Caco-2 (cell line): Measurements from ENCODE around the gene BTBD9. TPM values are rescaled to one million over a fixed set of nuclear protein-coding genes. Genes with fewer than 3 reads are reported as not detected.

Source experiments
- BruUV-seq: library from RNA; stranded (reverse); fragments of 400-500 nt; replicated peaks from 2 replicates; lab custom pipeline; 2021; lab: Mats Ljungman, UMichigan
- CTCF ChIA-PET: fragments of 300-600 bp; sonication (Branson Sonifier 250); formaldehyde crosslinking; loops from one replicate; lab custom pipeline; 2022; ENCODE audit warnings: antibody characterized with exemption; lab: Charles Lee
- POLR2A ChIA-PET: fragments of 300-600 bp; sonication (Branson Sonifier 250); formaldehyde crosslinking; loops from one replicate; lab custom pipeline; 2022; ENCODE audit warnings: antibody characterized with exemption; lab: Charles Lee
- DNase-seq, 2 experiments: peaks; one replicate each; pipeline versions ENCODE4 v3.0.0 to v3.0.0-alpha.2; 2020 to 2022
- H3K27me3 ChIP-seq: replicated peaks from 2 replicates; pipeline ENCODE4 v1.6.0; 2011; ENCODE audit warnings: low read length; ENCODE audit not compliant: control insufficient read depth, insufficient read depth
- H3K36me3 ChIP-seq: 2 replicates; pipeline ENCODE4 v1.5.1; 2011; ENCODE audit warnings: low read length; ENCODE audit not compliant: control insufficient read depth, insufficient read depth
- H3K4me1 ChIP-seq: fragments of 250-450 bp; sonication (Bioruptor Pico); 2 replicates; pipeline ENCODE4 v1.5.1; 2020; ENCODE audit warnings: mild to moderate bottlenecking
- H3K4me3 ChIP-seq: 2 replicates; pipeline ENCODE4 v1.5.1; 2011; ENCODE audit warnings: low read depth, mild to moderate bottlenecking, control low read depth, low read length
- H3K9me3 ChIP-seq: fragments of 250-450 bp; sonication (Bioruptor Pico); 2 replicates; pipeline ENCODE4 v1.5.1; 2020; ENCODE audit warnings: mild to moderate bottlenecking, moderate library complexity
- H3K27ac Mint-ChIP-seq: one replicate; pipeline ENCODE4 v1.8.0; 2022; ENCODE audit warnings: mixed read lengths; ENCODE audit not compliant: unreplicated experiment
- H3K27me3 Mint-ChIP-seq: one replicate; pipeline ENCODE4 v1.8.0; 2022; ENCODE audit warnings: mixed read lengths; ENCODE audit not compliant: insufficient read depth, unreplicated experiment
- H3K36me3 Mint-ChIP-seq: one replicate; pipeline ENCODE4 v1.8.0; 2022; ENCODE audit warnings: mild to moderate bottlenecking, mixed read lengths; ENCODE audit not compliant: insufficient read depth, unreplicated experiment
- H3K4me1 Mint-ChIP-seq: one replicate; pipeline ENCODE4 v1.8.0; 2022; ENCODE audit warnings: low read depth, mixed read lengths; ENCODE audit not compliant: unreplicated experiment
- H3K4me3 Mint-ChIP-seq: one replicate; pipeline ENCODE4 v1.8.0; 2022; ENCODE audit warnings: mild to moderate bottlenecking, moderate library complexity, mixed read lengths; ENCODE audit not compliant: unreplicated experiment
- H3K9me3 Mint-ChIP-seq: one replicate; pipeline ENCODE4 v1.8.0; 2022; ENCODE audit warnings: mixed read lengths; ENCODE audit not compliant: unreplicated experiment
- intact Hi-C: fragments of 100-400 bp; cut with micrococcal nuclease; formaldehyde crosslinking; loops from one replicate; pipeline ENCODE4 v1.10.0; 2022; ENCODE audit not compliant: unreplicated experiment
- total RNA-seq: library from RNA; stranded (reverse); gene quantifications from 2 replicates; pipeline ENCODE4 v1.2.3, GENCODE V29; 2022
- TF ChIP-seq, protein P1 (sequence below), 2 experiments: fragments of 200-600 bp in 1 of 2; IDR thresholded peaks; 1 replicate in 1 of 2; 2 replicates in 1 of 2; pipeline versions ENCODE4 v1.5.1 to v1.8.0; 2011 to 2022; ENCODE audit warnings: antibody characterized with exemption in 1 of 2, control low read depth in 1 of 2, inconsistent platforms in 1 of 2, low read depth in 1 of 2, low read length in 1 of 2, mild to moderate bottlenecking in 1 of 2, moderate library complexity in 1 of 2; ENCODE audit not compliant: insufficient read depth in 1 of 2, severe bottlenecking in 1 of 2, unreplicated experiment in 1 of 2

Gene BTBD9
- total RNA-seq, 1 experiment from 2014 or later = 19.6 TPM

DNA sequence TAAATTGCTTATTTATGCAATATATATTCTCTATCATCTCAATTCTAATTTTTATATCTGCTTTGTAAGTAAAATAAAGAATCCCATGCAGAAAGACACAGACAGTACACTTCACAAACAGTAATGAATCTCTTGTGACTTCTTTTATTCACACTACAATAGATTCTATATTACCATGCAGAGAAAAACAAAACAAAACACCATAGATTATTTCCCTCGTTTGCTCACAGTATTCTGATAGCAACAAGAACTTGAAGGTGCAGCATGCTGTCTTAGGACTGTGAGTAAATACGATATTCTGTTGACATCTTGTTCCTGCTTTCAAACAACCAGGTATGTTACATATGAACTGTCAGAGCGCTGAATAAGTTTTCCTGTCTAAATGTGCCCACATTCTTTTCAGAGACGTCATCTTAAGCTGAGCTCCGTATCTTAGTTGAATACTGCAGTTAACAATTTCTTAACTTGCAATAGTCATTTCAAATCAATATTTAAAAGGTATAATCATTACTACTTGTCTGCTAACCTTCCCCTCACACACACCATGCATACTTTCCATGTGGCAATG lies 140.1 kb downstream of the BTBD9 start:
- no peak overlapping the region for H3K4me3 Mint-ChIP-seq
- no peaks in the 10 kb centered on the region for H3K27me3 Mint-ChIP-seq
- no peaks in the 10 kb centered on the region for H3K27me3 ChIP-seq
- H3K9me3 ChIP-seq = no peaks in the 10 kb centered on the region
- no peaks in the 10 kb centered on the region for H3K36me3 Mint-ChIP-seq
- TF ChIP-seq, protein P1, sequence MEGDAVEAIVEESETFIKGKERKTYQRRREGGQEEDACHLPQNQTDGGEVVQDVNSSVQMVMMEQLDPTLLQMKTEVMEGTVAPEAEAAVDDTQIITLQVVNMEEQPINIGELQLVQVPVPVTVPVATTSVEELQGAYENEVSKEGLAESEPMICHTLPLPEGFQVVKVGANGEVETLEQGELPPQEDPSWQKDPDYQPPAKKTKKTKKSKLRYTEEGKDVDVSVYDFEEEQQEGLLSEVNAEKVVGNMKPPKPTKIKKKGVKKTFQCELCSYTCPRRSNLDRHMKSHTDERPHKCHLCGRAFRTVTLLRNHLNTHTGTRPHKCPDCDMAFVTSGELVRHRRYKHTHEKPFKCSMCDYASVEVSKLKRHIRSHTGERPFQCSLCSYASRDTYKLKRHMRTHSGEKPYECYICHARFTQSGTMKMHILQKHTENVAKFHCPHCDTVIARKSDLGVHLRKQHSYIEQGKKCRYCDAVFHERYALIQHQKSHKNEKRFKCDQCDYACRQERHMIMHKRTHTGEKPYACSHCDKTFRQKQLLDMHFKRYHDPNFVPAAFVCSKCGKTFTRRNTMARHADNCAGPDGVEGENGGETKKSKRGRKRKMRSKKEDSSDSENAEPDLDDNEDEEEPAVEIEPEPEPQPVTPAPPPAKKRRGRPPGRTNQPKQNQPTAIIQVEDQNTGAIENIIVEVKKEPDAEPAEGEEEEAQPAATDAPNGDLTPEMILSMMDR (IDR thresholded peaks at IDR 0.05; ENCODE audit: insufficient read depth in 1 of 2, low read depth in 1 of 2, low read length in 1 of 2, severe bottlenecking in 1 of 2, unreplicated experiment in 1 of 2) = no peak
- no peak for DNase-seq
- intact Hi-C loops = loop anchor here (10.0 kb wide), 1 partner anchor 315 kb away; no protein-coding TSS in a partner anchor
- no TSS peak for BruUV-seq
- H3K27ac Mint-ChIP-seq = no peak overlapping the region
- no peaks in the 10 kb centered on the region for H3K9me3 Mint-ChIP-seq
- no peaks in the 10 kb centered on the region for H3K36me3 ChIP-seq
- 0 out of 2 replicates have a peak, but pooled peaks cover 3% of the 10 kb centered on the region for H3K4me1 ChIP-seq
- ChIA-PET POLR2A (no interaction called here), CTCF (no interaction called here)
- no peaks in the 10 kb centered on the region for H3K4me1 Mint-ChIP-seq
- no peak overlapping the region for H3K4me3 ChIP-seq

DNA sequence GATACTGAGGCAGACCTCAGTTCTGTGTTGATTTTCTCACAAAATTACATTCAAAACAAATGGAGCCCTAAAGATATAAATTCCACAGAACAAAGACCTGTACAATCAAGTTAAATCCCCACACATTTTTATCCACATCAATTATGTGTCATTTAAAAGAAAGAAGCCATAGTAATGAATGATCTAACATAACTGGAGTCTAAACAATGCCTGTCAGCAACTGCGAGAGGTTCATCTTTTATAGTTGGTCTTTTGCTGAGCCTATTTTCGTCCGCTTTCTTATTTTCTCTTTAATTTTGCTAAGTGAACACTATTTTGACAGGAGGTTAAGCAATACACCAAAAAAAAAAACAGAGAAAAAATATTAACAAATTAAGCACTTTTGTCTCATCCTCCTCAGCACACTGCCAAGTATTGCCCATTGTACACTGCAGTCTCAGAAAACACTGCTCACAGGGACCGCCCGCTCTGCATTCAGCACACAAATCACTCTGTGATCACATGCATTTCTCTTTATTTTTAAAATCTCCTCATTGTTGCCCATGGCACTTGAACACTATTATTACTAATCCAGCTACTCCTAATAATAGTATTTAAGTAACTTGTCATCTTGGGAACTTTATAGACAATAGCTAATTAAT lies 140.8 kb downstream of the BTBD9 start:
- DNase-seq = no peak
- no peaks in the 10 kb centered on the region for H3K4me1 Mint-ChIP-seq
- H3K27ac Mint-ChIP-seq = no peak overlapping the region
- Histone ChIP-seq H3K36me3 (no peaks in the 10 kb centered on the region), H3K4me3 (no peak overlapping the region), H3K9me3 (no peaks in the 10 kb centered on the region), H3K27me3 (no peaks in the 10 kb centered on the region), H3K4me1 (0 out of 2 replicates have a peak, but pooled peaks cover 3% of the 10 kb centered on the region)
- TF ChIP-seq, protein P1 (IDR thresholded peaks at IDR 0.05; ENCODE audit: insufficient read depth in 1 of 2, low read depth in 1 of 2, low read length in 1 of 2, severe bottlenecking in 1 of 2, unreplicated experiment in 1 of 2) = no peak
- ChIA-PET CTCF (no interaction called here), POLR2A (no interaction called here)
- no peaks in the 10 kb centered on the region for H3K27me3 Mint-ChIP-seq
- intact Hi-C loops = loop anchor here (10.0 kb wide), 1 partner anchor 314 kb away; no protein-coding TSS in a partner anchor
- H3K9me3 Mint-ChIP-seq = no peaks in the 10 kb centered on the region
- no peak overlapping the region for H3K4me3 Mint-ChIP-seq
- H3K36me3 Mint-ChIP-seq = no peaks in the 10 kb centered on the region
- no TSS peak for BruUV-seq

DNA sequence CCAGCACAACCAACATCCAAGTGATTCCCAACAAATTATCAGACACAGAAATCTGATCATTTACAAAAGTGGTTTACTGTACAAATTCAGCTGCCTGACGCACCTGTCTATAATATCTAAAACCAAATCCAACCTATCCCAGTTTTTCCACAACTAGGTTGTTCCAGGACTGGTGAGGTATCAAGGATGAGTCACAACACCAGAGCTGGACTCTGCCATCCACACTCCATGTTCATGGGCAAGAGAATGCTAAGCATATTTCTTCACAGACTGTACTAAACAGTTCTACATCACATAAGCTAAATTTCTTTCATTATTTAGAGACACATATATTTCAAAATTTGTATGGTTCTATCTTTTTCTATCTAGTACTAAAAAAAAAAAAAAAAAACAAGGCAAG lies 141.6 kb downstream of the BTBD9 start:
- Mint-ChIP-seq H3K9me3 (no peaks in the 10 kb centered on the region), H3K27me3 (no peaks in the 10 kb centered on the region), H3K4me3 (no peak overlapping the region), H3K4me1 (no peaks in the 10 kb centered on the region), H3K27ac (no peak overlapping the region), H3K36me3 (no peaks in the 10 kb centered on the region)
- Histone ChIP-seq H3K9me3 (no peaks in the 10 kb centered on the region), H3K36me3 (no peaks in the 10 kb centered on the region), H3K4me3 (no peak overlapping the region), H3K4me1 (no peaks in the 10 kb centered on the region), H3K27me3 (no peaks in the 10 kb centered on the region)
- CTCF ChIA-PET = interaction anchor here (0.7 kb wide), 1 partner anchor 444 kb away, joined by 5 read pairs; no protein-coding TSS in a partner anchor
- intact Hi-C loops = loop anchor here (10.0 kb wide), 1 partner anchor 313 kb away; no protein-coding TSS in a partner anchor
- no peak for DNase-seq
- POLR2A ChIA-PET = no interaction called here
- TF ChIP-seq, protein P1 (IDR thresholded peaks at IDR 0.05; ENCODE audit: insufficient read depth in 1 of 2, low read depth in 1 of 2, low read length in 1 of 2, severe bottlenecking in 1 of 2, unreplicated experiment in 1 of 2) = no peak
- BruUV-seq = no TSS peak
